Measurements from ENCODE around the gene CD180.

GRCh38 chr5:67187006-67187715 is 9.4 kb downstream of the CD180 start:
- TF ChIP-seq CTCF (IDR thresholded peaks at IDR 0.05; ENCODE audit: low read depth, low read length, poor library complexity, severe bottlenecking) = no peak
- no peak for TF ChIP-seq EZH2phosphoT487 (IDR thresholded peaks at IDR 0.05; ENCODE audit: borderline replicate concordance, low read length)

Measured in DOHH2 (cell line).